GM18868 (cell line): Measurements from ENCODE around the gene CCDC17.

ENCODE experiments used
- ATAC-seq: cut with Tn5 transposase; IDR thresholded peaks from one replicate; pipeline ENCODE4 v1.9.1; 2021; ENCODE audit warnings: mild to moderate bottlenecking, moderate library complexity; ENCODE audit not compliant: unreplicated experiment

The CCDC17 gene

DNA sequence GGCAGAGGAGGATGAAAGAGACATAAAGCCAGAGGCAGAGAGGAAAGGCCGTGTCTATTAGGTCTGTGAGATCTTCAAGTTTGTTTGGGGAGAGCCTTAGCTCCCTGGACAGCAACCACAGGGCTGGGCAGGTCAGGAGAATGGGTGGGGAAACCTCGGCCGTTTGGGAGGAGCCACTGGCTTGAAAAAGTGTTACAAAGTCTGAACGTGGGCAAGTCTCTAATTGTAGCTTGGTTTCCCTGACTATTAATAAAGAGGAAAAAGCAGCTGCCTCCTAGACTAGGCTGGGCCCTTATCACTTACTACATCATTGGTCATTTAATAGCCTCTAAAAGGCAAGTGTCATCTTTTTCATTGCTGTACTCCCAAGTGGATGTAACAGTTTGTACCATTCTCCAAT, at the start of gene CCDC17:
TSS of gene CCDC17 (minus strand) at position 83 of the 400 bp plus-strand sequence. CDS start 145 bp downstream, outside the sequence.
- ATAC-seq, result no peak

DNA sequence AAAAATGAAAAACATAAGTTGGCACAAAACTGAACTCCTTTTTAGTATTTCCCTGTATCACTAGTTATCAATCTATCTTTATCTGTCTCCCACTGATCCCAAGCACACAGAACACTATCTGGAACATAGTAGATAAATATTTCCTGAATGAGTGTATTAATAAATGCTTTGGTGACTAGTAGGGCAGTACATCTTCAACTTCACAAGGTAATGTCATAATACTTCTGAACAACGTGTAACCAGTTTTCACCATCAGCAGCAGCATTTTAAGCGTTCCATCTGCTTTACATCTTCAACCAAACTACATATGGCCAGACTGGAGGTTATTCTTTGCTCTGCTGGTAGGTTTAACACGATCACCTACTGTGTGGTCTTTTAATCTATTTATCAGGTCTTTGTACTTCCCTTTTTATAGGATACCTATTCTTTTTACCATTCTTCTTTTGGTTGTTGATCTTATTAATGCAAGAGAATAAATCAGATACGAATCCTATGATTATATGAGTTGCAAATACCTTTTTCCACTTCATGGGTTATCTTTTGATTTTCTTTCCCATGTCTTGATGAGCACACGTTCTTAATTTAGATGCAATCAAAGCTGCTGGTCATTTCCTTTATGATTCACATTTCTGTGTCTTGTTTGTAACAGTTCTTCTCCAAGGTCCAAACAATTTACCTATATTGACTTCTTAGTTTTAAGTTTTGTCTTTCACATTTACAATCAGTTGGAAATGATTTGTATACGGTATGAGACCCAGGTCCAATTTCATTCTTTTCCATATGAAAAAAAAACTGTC, 46.2 kb upstream of the CCDC17 start:
- ATAC-seq, result no peak

DNA sequence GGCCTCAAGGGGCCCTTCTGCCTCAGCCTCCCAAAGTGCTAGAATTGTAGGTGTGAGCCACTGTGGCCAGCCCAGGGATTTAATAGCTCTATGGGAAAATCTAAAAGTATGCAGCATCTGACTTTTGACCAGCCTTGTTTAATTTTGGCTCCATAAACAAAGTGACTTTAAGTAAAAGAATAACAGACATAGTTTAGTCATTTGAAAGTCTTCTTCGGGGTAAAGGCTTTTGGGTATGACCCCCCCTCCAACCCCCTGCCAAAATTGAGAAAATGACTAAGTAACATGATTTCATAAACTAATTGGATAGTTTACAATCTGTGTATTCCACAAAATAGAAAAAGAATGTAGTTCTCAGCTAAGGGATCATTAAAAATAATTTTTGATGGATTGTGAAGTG, 45.5 kb upstream of the CCDC17 start:
- ATAC-seq, result no peak

DNA sequence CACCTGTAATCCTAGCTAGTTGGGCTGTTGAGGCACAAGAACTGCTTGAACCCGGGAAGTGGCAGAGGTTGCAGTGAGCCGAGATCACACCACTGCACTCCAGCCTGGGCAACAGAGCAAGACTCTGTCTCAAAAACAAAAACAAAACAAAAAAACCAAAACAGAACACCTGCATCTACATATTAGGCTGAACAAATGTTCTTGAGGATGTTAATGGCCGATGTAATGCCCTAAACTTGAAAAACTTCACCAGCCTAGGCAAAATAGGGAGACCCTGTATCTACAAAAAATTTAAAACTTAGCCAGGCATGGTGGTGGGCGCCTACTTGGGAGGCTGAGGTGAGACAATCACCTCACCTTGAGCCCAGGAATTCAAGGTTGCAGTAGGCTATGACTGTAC, 44.7 kb upstream of the CCDC17 start:
- no peak for ATAC-seq

DNA sequence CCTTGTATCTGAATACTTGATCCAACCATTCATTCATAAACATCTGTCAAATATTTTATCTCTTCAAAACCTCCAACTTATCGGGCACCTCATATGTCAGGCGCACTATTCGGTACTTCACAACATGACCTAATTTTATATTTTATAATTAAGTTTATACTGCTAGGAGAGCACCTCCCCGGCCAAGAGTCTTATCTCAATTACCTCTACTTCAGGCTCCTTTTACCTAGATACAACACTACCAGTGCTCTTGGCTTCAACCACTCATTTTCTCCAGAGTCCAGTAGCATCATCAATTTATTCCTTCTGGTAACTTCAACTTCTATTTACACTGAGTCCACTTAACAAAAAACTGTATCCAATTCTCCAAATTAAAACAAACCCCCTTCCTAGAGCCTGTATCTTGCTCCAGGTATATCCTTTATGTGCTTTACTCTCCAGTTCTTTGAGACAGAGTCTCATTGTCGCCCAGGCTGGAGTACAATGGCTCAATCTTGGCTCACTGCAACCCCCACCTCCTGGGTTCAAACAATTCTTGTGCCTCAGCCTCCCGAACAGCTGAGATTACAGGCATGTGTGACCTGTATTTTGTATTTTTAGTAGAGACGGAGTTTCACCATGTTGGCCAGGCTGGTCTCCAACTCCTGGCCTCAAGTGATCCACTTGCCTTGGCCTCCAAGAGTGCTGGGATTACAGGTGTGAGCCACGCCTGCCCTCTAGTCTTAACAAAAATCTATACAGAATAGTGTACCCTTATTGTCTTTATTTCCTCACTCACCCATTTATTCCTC, 43.7 kb upstream of the CCDC17 start:
- ATAC-seq, result no peak

DNA sequence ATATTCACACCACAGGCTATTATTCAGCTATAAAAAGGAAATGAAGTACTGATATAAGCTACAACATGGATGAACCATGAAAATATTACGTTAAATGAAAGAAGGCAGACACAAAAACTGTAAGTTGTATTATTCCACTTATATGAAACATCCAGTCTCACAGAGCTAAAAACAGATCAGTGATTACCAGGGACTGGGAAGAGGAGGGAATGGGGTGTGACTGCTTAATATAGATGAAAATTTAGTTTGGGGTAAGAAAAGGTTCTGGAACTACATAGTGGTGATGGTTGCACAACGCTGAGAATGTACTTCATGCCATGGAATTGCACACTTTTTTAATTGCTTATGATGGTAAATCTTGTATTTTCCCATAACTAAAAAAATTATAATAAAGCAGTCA, 43.0 kb upstream of the CCDC17 start:
- ATAC-seq, result no peak

DNA sequence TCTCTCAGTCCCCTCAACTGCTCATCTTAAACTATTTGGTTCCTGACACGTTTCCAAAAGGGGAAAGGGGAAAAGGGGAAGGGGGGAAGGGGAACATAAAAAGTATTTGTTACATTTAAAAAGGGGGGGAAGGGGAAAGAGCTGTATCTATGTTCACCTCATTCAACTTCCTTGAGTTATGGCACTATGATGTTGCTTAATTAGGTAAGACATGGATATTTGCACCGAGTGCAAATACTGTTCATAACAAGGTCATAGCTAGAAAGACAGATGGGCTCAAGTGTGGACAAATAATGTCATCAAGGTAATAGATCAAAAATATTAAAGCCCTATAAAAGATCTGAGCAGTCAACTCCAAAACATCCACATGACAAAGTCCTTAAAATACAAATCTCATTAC, 36.5 kb upstream of the CCDC17 start:
- no peak for ATAC-seq

DNA sequence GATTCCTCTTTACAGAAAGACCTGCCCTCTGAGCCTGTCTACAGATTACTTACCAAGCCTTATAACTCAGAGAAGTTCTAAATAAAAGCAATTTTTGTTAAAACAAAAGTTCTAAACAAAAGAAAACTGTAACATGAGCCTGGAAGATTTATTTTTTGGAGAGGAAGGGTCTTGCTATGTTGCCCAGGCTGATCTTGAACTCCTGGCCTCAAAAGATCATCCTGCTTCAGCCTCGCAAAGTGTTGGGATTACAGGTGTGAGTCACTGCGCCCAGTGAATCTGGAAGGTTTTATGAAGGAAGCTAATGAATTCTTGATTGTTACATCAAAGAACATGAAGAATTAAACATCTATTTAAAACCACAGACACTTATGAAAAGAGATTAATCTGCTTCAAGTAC, 35.4 kb upstream of the CCDC17 start:
- ATAC-seq, result no peak

DNA sequence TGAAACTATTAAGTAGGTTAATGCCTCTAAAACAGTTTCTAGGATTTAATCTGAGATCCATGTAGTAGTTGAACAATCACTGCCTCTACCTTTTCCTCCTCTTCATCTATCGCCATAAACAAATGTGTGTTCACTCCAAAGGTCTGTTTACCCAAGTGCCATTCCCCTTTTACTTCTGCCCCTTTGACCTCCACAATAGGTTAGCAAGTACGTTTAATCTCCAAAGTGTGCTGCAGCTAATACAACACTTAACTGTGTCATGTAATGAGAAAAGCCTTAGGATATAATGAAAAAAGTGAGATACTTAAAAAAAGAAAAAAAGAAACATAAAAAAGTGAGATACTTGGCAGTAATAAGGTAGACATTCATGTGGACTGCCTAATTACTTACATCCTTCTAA, 34.3 kb upstream of the CCDC17 start:
- ATAC-seq, result no peak

DNA sequence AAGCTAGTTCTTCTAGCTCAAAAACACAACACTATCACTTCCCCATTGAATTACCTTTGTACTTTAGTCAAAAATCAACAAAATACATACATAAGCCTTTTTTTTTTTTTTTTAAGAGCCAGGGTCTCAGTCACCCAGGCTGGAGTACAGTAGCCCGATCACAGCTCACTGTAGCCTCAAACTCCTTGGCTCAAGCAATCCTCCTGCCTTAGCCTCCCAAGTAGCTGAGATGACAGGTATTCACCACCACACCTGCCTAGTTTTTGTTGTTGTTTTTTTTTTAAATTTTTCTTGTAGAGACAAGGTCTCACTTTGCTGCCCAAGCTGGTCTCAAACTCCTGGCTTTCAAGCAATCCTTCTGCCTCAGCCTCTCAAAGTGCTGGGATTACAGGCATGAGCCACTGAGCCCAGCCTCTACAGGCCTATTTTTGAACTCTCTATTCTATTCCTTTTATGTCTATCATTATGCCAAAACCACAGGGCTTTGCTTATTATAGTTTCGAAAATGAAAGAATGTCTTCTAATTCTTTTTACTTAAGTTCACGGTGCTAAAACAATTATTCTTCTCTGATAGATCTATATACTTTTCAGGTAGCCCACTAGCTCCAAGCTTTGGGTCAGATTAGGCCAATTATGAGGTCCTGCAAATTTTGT, 32.8 kb upstream of the CCDC17 start:
- ATAC-seq, result no peak

DNA sequence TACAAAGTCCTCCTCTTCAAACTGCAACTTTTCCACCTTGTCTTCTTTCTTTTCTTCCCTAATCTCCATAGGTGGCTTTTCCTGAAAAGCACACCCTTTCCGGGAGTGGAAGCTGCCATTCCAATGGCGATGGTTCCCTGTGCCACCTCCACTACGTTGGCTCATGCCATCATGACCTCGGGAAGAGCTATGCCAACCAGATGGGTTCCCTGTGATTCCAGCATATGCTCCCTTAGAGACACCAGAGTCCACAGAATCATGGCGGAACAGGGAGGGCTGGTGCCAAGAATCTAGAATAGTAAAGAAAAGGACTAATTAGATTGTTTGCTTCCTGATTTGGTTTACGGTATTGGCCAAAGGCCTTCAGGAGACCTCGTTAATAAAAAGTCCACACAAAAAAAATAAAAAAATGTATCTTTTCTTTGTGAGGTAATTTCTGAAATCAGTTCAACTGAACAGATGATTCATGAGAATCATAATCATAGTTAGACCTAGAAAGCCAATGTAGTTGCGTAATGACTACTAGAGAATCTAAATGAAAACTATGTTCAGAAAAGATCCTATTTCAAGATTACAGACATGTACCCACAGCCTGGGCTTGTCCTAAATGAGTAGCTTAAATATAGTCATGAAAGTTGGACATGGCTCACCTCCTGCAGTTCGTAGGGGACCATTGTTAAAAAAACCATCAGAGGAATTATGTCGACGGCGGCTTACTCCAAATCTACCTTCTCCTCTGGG, 30.9 kb upstream of the CCDC17 start:
- ATAC-seq, result no peak

DNA sequence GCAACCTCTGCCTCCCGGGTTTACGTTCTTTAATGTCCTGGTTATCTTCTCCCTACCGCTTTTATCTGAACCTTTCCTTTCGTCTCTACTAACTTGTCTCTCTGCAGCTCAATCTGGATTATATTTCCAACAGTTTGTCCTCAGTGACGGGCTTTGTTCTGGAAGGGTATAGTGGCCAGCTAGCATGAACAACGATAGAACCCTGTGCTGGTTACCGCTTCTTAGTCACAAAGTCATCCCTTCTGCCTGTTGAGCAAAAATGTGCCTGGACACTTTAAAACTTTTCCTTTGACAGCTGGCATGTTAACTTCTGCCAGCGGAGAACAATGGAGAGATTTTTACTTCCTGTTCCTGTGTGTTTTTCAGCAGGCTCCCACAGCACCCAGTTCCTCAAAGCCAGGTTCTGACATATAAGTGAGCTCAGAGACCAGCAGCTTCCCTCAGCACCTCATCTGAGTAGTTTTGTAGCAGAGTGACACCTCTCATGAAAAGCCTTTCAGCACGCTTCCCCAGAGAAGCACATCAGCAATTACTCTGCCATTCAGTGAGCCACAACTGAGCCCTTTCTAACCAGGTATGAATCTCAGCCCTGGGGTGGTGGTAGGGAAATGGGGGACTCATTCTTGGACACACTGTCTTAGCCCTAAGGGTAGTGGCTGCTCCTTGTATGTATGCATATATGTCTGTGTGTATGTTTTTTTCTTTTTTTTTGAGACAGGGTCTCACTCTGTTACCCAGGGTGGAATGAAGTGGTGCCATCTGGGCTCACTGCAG, 23.6 kb upstream of the CCDC17 start:
- ATAC-seq, result no peak

DNA sequence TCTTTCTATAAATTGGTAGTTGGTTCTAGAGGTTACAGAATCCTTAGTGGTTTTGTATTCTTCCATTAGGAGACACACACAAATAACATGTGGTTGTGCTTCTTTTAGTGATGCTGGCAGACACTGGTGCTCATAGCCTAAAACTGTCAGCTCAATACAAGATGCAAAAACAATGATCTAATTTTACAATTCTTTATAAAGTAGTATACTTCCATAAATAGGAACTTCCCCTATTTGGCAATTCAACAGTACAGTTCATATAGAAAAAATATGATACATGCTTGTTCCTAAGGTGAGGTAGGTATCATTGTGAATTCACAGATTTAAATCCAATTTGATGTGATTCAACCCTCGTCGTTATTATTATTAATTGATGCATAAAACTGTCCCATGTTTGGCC, 20.8 kb upstream of the CCDC17 start:
- no peak for ATAC-seq

DNA sequence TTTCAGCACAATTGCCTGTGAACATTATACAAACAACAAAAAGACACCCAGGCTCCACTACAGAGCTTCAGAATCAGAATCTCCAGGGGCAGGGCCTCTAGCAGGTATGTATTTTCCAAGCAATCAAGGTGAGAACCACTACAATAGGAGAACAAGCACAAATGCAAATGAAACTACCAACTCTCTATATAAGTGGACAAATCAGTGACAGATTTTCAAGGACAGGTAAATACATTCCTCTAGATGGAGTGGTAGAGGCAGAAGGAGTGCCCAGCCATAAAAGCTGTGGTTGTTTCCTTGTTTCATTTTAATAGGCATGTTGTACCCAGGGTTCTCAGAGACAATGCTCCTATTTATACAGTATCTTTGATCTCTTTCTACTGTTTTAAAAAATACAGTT, 20.1 kb upstream of the CCDC17 start:
- ATAC-seq, result no peak

DNA sequence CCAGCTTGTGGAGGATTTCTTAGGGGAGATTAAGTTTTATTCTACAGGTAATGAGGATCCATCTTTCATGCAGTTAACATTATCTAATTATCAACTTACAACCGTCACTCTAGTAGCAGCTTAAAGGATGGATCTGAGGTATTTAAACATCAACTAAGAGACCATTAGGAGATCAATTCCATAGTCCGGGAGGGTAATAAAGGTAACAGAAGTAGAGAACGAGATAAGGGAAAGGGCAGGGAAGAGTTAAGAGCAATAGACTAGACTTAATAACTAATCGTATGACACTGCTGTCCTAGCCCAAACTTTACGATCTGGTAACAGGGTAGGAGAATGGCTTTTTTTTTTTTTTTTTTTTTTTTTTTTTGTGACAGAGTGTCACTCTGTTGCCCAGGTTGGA, 19.5 kb upstream of the CCDC17 start:
- ATAC-seq, result no peak

DNA sequence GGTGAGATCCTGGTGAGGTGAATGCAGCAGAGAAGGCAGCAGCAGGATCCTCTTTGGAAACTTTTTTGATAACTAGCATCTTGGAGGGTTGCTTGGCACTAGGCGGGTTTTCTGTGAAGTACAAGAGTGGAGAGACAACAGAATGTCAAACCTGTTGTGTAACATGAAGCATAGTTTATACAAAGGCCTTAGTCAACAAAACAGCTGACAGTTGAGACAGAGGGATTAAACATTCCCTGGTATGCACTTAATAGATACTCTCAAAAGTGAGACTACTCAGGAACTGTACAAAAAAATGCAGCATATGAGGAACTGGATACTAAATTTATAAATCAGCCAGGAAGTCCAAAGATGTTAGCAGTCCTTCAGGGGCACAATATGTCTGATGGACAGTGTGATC, 16.4 kb upstream of the CCDC17 start:
- ATAC-seq, result no peak

DNA sequence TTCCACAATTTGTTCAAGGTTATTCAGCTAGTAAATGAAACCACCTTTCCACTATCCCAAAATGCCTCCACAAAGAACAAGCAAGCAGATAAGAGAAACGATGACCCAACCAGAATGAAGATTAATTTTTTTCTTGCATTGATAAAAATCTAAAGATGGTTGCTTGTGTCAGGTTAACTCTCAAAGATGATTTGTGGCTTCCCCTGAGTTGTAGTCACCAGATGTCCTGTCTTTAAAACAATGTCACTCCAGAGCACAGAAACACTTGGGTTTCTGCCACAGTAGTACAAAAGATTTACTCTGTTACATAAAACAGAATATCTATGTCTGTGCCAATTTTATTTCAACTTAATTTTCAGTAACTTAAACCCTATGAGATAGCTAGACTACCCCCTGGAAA, 11.4 kb upstream of the CCDC17 start:
- no peak for ATAC-seq

DNA sequence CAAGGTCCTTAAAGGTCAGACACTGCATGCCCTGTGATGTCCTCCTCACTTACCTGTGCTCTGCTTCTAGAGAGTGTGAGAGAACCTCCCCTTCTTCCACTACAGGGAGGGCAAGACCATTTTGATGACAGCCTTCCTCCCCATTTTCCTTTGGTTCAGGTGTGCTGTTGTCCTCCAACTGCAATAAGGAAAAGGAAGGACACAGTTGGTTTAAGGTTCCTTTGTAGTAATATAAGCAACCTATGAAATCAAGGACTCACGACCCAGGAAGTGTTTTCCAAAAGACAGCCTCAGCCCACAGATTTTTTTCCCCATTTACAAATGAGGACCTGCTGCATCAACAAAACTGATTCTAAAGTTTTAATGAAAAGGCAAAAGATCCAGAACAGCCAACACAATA, 6.6 kb upstream of the CCDC17 start:
- no peak for ATAC-seq

DNA sequence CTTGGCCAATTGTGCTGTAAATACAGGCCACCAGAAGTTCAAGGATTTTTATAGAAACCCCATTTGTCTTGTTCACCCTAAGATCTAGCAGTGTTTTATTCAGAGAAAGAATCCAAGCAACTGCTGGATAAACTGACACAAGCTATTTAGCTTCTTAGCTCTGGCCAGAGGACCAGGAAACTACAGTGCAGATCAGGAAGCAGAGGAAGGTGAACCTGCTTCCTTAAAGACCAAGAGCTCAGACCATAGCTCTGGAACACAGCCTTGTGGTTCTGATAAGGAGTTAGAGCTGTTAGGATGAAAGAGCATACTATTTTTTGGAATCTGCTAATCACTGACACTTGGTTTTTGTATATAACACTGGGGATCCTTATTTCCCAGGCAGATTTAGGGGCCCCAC, 5.2 kb upstream of the CCDC17 start:
- ATAC-seq, result no peak
